HepG2 (cell line): ENCODE data around the gene LIMS2. TPM values are rescaled to one million over a fixed set of nuclear protein-coding genes. Genes with fewer than 3 reads are reported as not detected.

Experiments
- ATAC-seq: fragments of 200-7000 bp; cut with Tn5 transposase; 3 replicates; pipeline ENCODE4 v1.9.1; 2020; ENCODE audit warnings: mild to moderate bottlenecking, moderate library complexity
- BruUV-seq: library from RNA; stranded (reverse); fragments of 400-500 nt; replicated peaks from 2 replicates; lab custom pipeline; 2021; lab: Mats Ljungman, UMichigan
- CTCF ChIA-PET: fragments of 300-600 bp; formaldehyde crosslinking; extraction: SDS; loops from one replicate; lab custom pipeline; 2021; ENCODE audit warnings: low total read pairs, inconsistent platforms, low intra/inter-chr PET ratio; lab: Yijun Ruan, JAX
- POLR2A ChIA-PET: fragments of 350-600 bp; sonication (Branson Sonifier 250); formaldehyde crosslinking; loops from one replicate; lab custom pipeline; 2020; ENCODE audit warnings: antibody characterized with exemption, inconsistent platforms; lab: Yijun Ruan, JAX
- DNase-seq: peaks from one replicate; pipeline ENCODE4 v3.0.0-alpha.2; 2015; ENCODE audit warnings: low spot score
- FAIRE-seq: peaks from 3 replicates; lab custom pipeline; 2011; peaks lifted over from hg19 to GRCh38; lab: Jason Lieb, UNC
- H2AFZ ChIP-seq: one replicate; pipeline ENCODE4 v1.6.1; 2011; ENCODE audit warnings: low read length, inconsistent platforms
- H3K27ac ChIP-seq: fragments of 300-600 bp; 3 replicates; pipeline ENCODE4 v1.8.0; 2011; ENCODE audit warnings: mixed run types, mild to moderate bottlenecking, mixed read lengths, low read length, inconsistent platforms; ENCODE audit not compliant: insufficient read depth; ENCODE audit errors: extremely low read length
- H3K27me3 ChIP-seq, 2 experiments: fragments of 200-600 bp in 1 of 2; 2 replicates in 1 of 2; 3 replicates in 1 of 2; pipeline versions ENCODE4 v1.6.0 to v1.8.0; 2011; ENCODE audit warnings: low read length in 2 of 2, mild to moderate bottlenecking in 2 of 2, moderate library complexity in 2 of 2, inconsistent platforms in 1 of 2; ENCODE audit not compliant: insufficient read depth in 2 of 2, control insufficient read depth in 1 of 2
- H3K36me3 ChIP-seq, 2 experiments: fragments of 200-600 bp in 1 of 2; replicated peaks in 1 of 2; 2 replicates in 1 of 2; 3 replicates in 1 of 2; pipeline versions ENCODE4 v1.5.1 to v1.8.0; 2011; ENCODE audit warnings: low read length in 2 of 2, inconsistent platforms in 1 of 2; ENCODE audit not compliant: insufficient read depth in 2 of 2, control insufficient read depth in 1 of 2
- H3K4me1 ChIP-seq: 2 replicates; pipeline ENCODE4 v1.5.1; 2012; ENCODE audit warnings: low read length, inconsistent platforms; ENCODE audit not compliant: insufficient read depth
- H3K4me2 ChIP-seq: 2 replicates; pipeline ENCODE4 v1.6.0; 2011; ENCODE audit warnings: low read depth, low read length, inconsistent platforms
- H3K4me3 ChIP-seq, 3 experiments: fragments of 200-600 bp in 1 of 3; sonication (generic), shearing (Covaris generic) in 1 of 3; replicated peaks in 1 of 3; 2 replicates each; pipeline ENCODE4 v1.5.1; 2011 to 2016; ENCODE audit warnings: low read length in 3 of 3, inconsistent platforms in 2 of 3, low read depth in 2 of 3, mild to moderate bottlenecking in 2 of 3, control low read depth in 1 of 3, mixed read lengths in 1 of 3; ENCODE audit not compliant: insufficient read depth in 1 of 3
- H3K79me2 ChIP-seq: one replicate; pipeline ENCODE4 v1.6.1; 2011; ENCODE audit warnings: low read length, inconsistent platforms; ENCODE audit not compliant: insufficient read depth
- H3K9ac ChIP-seq: 2 replicates; pipeline ENCODE4 v1.6.0; 2011; ENCODE audit warnings: mild to moderate bottlenecking, low read depth, low read length, inconsistent platforms; ENCODE audit not compliant: insufficient read depth
- H3K9me3 ChIP-seq: 2 replicates; pipeline ENCODE4 v1.5.1; 2012; ENCODE audit warnings: mild to moderate bottlenecking, low read length
- H4K20me1 ChIP-seq: 2 replicates; pipeline ENCODE4 v1.6.0; 2011; ENCODE audit warnings: inconsistent platforms, mild to moderate bottlenecking, low read length, moderate library complexity; ENCODE audit not compliant: insufficient read depth
- DPF2 ChIP-seq: sonication (generic); formaldehyde crosslinking; IDR thresholded peaks from 2 replicates; pipeline ENCODE4 v1.4.0; 2020; ENCODE audit warnings: mild to moderate bottlenecking, low read depth, missing genetic modification reagents, borderline replicate concordance
- HES4 ChIP-seq: sonication (generic); formaldehyde crosslinking; IDR thresholded peaks from 2 replicates; pipeline ENCODE4 v1.9.0; 2021; ENCODE audit warnings: mild to moderate bottlenecking, missing genetic modification reagents, borderline replicate concordance
- HMG20B ChIP-seq: conservative IDR thresholded peaks from 2 replicates; pipeline ENCODE4 v1.6.1; 2016; ENCODE audit warnings: missing genetic modification reagents, missing compliant biosample characterization
- HNRNPK ChIP-seq: fragments of 200-400 bp; formaldehyde crosslinking; IDR thresholded peaks from 2 replicates; pipeline ENCODE4 v1.6.1; 2018; ENCODE audit warnings: low read length, low read depth, moderate library complexity, mild to moderate bottlenecking; ENCODE audit not compliant: poor library complexity, severe bottlenecking
- MAF1 ChIP-seq: sonication (generic); formaldehyde crosslinking; IDR thresholded peaks from 2 replicates; pipeline ENCODE4 v1.5.0; 2020; ENCODE audit warnings: missing genetic modification reagents, borderline replicate concordance
- MTA1 ChIP-seq: sonication (generic); formaldehyde crosslinking; IDR thresholded peaks from 2 replicates; pipeline ENCODE4 v1.4.0; 2020; ENCODE audit warnings: missing genetic modification reagents, mild to moderate bottlenecking, borderline replicate concordance
- NFIC ChIP-seq: IDR thresholded peaks from 2 replicates; pipeline ENCODE4 v1.6.1; 2012; ENCODE audit warnings: mild to moderate bottlenecking, low read length, inconsistent platforms
- NRL ChIP-seq: sonication (generic); formaldehyde crosslinking; IDR thresholded peaks from 2 replicates; pipeline ENCODE4 v1.5.0; 2020; ENCODE audit warnings: missing genetic modification reagents, mild to moderate bottlenecking, moderate library complexity, borderline replicate concordance
- SP5 ChIP-seq: IDR thresholded peaks from 2 replicates; pipeline ENCODE4 v1.6.1; 2016; ENCODE audit warnings: low read depth, borderline replicate concordance
- TCF7 ChIP-seq: sonication (generic); IDR thresholded peaks from 2 replicates; pipeline ENCODE4 v1.6.1; 2016; ENCODE audit warnings: antibody characterized with exemption, low read depth
- U2AF2 ChIP-seq: fragments of 200-400 bp; formaldehyde crosslinking; IDR thresholded peaks from 2 replicates; pipeline ENCODE4 v1.6.1; 2017; ENCODE audit warnings: low read depth, mild to moderate bottlenecking, low read length
- ZFP37 ChIP-seq: sonication (generic); formaldehyde crosslinking; IDR thresholded peaks from 2 replicates; pipeline ENCODE4 v1.4.0; 2020; ENCODE audit warnings: missing genetic modification reagents, borderline replicate concordance
- ZNF20 ChIP-seq: sonication (generic); formaldehyde crosslinking; IDR thresholded peaks from 2 replicates; pipeline ENCODE4 v1.4.0; 2020; ENCODE audit warnings: mild to moderate bottlenecking, moderate library complexity, missing genetic modification reagents
- ZNF549 ChIP-seq: sonication (generic); formaldehyde crosslinking; IDR thresholded peaks from 2 replicates; pipeline ENCODE4 v1.5.0; 2020; ENCODE audit warnings: missing genetic modification reagents
- ZNF644 ChIP-seq: IDR thresholded peaks from 2 replicates; pipeline ENCODE4 v1.6.1; 2016; ENCODE audit warnings: low read depth
- WGBS: methylation state at CpG from one replicate; pipeline ENCODE4 v1.1.6; 2017; ENCODE audit warnings: low lambda C conversion rate; 5-methylcytosine and 5-hydroxymethylcytosine counted together
- in situ Hi-C: cut with HindIII; loops from 2 replicates; pipeline ENCODE4 v1.10.0; 2017; ENCODE audit warnings: low pct_unique_long_range_greater_than_20kb; ENCODE audit not compliant: extremely low pct_ligation_motif_present
- intact Hi-C: fragments of 100-400 bp; cut with micrococcal nuclease; formaldehyde crosslinking; loops from one replicate; pipeline ENCODE4 v1.10.0; 2022; ENCODE audit not compliant: unreplicated experiment
- polyA plus RNA-seq, 8 experiments: library from polyadenylated mRNA; depleted of rRNA in 3 of 8; stranded (reverse) in 7 of 8; unstranded in 1 of 8; fragments of >200 nt; fragmentation: Illumina TruSeq in 4 of 8; extraction: Trizol in 4 of 8; gene quantifications; 2 replicates each; pipeline versions ENCODE4 v1.2.1 to v1.2.3, GENCODE V29; 2011 to 2016; ENCODE audit warnings: low read depth in 4 of 8, missing spikeins in 1 of 8, mixed read lengths in 1 of 8; ENCODE audit not compliant: insufficient read depth in 1 of 8
- total RNA-seq, 5 experiments: library from RNA; depleted of rRNA; stranded (reverse); fragments of >200 nt; fragmentation: Illumina TruSeq; extraction: Trizol; gene quantifications; 2 replicates each; pipeline ENCODE4 v1.2.3, GENCODE V29; 2016; ENCODE audit warnings: low read depth in 1 of 5
- TF ChIP-seq, protein P1 (sequence below): sonication (generic); formaldehyde crosslinking; IDR thresholded peaks from 2 replicates; pipeline ENCODE4 v1.4.0; 2020; ENCODE audit warnings: missing genetic modification reagents
- TF ChIP-seq, protein P2 (sequence below): sonication (generic); formaldehyde crosslinking; IDR thresholded peaks from 2 replicates; pipeline ENCODE4 v1.8.1; 2023; ENCODE audit warnings: mild to moderate bottlenecking, missing genetic modification reagents, borderline replicate concordance

The LIMS2 gene
- total and polyA plus RNA-seq, 2 of the 13 experiments (the other 11 are each of a cell fraction or from before 2014, with no cell fraction given) = 1.0 to 1.9 TPM

DNA sequence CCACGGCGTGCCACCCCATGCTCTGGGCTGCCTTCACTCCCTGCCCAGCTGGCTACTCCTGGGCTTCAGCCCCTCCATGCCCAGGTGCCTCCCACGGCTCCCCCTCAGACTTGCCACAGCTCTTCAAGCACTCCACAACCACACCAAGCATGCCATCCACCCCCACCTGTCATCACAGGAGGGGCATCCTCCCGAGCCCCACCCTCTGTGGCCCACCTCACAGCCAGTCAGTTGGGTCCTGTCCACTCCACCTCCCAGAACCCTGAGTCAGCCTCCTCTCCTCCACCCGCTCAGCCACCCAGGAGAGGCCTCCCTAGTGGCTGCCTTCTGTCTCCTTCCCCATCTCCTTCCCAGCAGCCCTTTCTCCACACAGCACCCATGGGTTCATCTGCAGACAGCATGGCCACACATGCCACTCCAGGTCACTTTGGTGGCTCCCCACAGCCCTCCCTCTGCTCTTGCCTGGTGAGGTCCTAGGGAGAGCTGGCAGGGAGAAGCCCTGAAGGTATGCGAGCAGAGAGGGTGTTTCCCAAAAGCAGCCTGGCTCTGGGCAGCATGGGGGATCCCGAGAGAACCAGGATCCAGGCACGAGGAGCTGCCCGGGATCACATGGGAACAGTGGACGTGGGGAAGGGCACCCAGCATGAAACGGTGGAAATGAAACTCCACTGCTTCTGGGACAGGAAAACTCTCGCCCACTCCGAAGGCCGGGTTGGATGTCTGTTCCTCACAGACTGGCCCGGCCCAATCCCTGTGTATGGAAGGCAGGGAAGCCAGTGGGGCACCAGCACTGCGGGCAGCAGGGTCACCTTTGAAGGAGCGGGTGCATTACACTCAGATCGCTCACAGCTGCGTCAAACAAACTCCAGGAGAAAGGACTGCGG, 2.7 kb downstream of the LIMS2 start:
- Histone ChIP-seq H3K79me2 (no peaks in the 10 kb centered on the region), H3K27ac (no peak overlapping the region), H3K9ac (no peak overlapping the region), H3K36me3 (no peaks in the 10 kb centered on the region), H3K4me1 (peaks cover 27% of the 10 kb centered on the region), H4K20me1 (no peaks in the 10 kb centered on the region; the same call in 1 of the 2 replicates), H3K4me2 (0 out of 2 replicates have a peak overlapping the region, but pooled peaks have one; percentile 14), H3K4me3 (no peak overlapping the region; a peak in 1 of 6 replicates), H2AFZ (no peak overlapping the region), H3K27me3 (peaks cover 14 to 56% of the 10 kb centered on the region in 2 experiments), H3K9me3 (no peaks in the 10 kb centered on the region)
- no TSS peak for BruUV-seq
- POLR2A ChIA-PET = no interaction called here
- CTCF ChIA-PET = no interaction called here
- WGBS = 49% methylated on average over 19 of the region's 20 CpGs
- FAIRE-seq = no peak
- peak; percentile 12 for ATAC-seq
- no peak for TF ChIP-seq NRL (CRISPR knock-in tag)
- TF ChIP-seq, protein P1, sequence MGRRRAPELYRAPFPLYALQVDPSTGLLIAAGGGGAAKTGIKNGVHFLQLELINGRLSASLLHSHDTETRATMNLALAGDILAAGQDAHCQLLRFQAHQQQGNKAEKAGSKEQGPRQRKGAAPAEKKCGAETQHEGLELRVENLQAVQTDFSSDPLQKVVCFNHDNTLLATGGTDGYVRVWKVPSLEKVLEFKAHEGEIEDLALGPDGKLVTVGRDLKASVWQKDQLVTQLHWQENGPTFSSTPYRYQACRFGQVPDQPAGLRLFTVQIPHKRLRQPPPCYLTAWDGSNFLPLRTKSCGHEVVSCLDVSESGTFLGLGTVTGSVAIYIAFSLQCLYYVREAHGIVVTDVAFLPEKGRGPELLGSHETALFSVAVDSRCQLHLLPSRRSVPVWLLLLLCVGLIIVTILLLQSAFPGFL (CRISPR knock-in tag) = no peak
- TF ChIP-seq DPF2 (CRISPR knock-in tag) = no peak
- TF ChIP-seq ZFP37 (CRISPR knock-in tag) = no peak
- TF ChIP-seq HNRNPK = no peak
- no peak for TF ChIP-seq ZNF644
- no peak for TF ChIP-seq ZNF20 (CRISPR knock-in tag)
- TF ChIP-seq MTA1 = 0 out of 2 replicates have a peak, but pooled peaks have one; percentile 18
- TF ChIP-seq, protein P2, sequence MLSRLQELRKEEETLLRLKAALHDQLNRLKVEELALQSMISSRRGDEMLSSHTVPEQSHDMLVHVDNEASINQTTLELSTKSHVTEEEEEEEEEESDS (CRISPR knock-in tag) = no peak
- TF ChIP-seq U2AF2 = no peak
- TF ChIP-seq NFIC = no peak
- TF ChIP-seq HMG20B (CRISPR knock-in tag) = no peak
- TF ChIP-seq ZNF549 = no peak
- no peak for TF ChIP-seq SP5
- TF ChIP-seq TCF7 = no peak
- 0 out of 2 replicates have a peak, but pooled peaks have one; percentile 30 for TF ChIP-seq HES4 (CRISPR knock-in tag)
- no peak for TF ChIP-seq MAF1
- intact Hi-C loops (no loop called here), in situ Hi-C loops (no loop called here)
- DNase-seq = no peak
